IPS-15b (cell line): ENCODE data around the gene DISC1.

Experiments used
- H3K27me3 ChIP-seq: one replicate; pipeline ENCODE4 v1.6.1; 2013; ENCODE audit warnings: low read length; ENCODE audit not compliant: control insufficient read depth, insufficient read depth
- H3K36me3 ChIP-seq: one replicate; pipeline ENCODE4 v1.6.1; 2013; ENCODE audit warnings: low read length; ENCODE audit not compliant: control insufficient read depth, insufficient read depth
- H3K4me1 ChIP-seq: one replicate; pipeline ENCODE4 v1.6.1; 2013; ENCODE audit warnings: mild to moderate bottlenecking, low read length; ENCODE audit not compliant: control insufficient read depth, insufficient read depth
- H3K4me3 ChIP-seq: one replicate; pipeline ENCODE4 v1.5.1; 2013; ENCODE audit warnings: low read depth, low read length
- H3K9ac ChIP-seq: one replicate; pipeline ENCODE4 v1.6.1; 2013; ENCODE audit warnings: low read depth, mild to moderate bottlenecking, low read length
- H3K9me3 ChIP-seq: one replicate; pipeline ENCODE4 v1.6.1; 2013; ENCODE audit warnings: mild to moderate bottlenecking, low read length; ENCODE audit not compliant: control insufficient read depth, insufficient read depth

The DISC1 gene

DNA sequence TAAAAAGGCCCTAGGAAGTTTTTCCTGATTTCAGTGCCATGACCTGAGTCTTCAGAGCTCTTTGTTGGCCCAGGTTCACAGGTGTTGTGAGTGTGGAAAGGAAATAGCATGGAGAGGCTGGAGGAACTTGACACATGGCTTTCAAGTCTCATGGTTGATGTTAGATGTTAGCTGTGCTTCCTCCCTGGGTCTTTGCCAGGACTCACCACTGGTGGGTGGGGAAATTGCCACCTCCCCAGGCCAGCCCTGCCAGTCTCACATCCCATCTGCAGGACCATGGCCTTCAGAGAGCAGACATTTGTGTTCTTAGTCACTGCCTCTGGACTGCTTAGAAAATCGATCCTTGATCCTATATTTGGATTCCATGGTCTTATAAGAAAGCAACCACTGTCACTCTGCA lies 383.2 kb downstream of the DISC1 start:
- Histone ChIP-seq H3K4me3 (no peak overlapping the region), H3K4me1 (peaks cover 3% of the 10 kb centered on the region), H3K36me3 (no peaks in the 10 kb centered on the region)

DNA sequence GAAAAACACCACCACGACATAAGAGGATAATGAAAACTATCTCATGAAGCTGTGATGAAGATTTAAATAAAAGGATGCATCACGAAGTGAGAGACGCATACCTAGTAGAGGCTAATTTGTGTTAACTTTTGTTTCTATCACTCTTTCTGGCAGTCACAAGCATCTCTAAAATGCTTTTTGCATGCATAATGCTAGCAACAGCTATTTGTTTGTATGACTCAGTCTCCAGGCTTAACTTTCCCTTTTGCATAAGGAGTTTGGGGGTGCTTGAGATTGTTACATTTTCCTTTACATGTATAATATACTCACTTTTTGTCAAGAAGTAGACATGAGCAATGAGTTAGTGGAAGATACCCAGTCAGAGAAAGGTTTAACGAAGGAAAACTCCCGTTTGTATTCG lies 385.4 kb downstream of the DISC1 start:
- no peak overlapping the region for H3K9ac ChIP-seq
- peaks cover 3% of the 10 kb centered on the region for H3K4me1 ChIP-seq
- no peak overlapping the region for H3K4me3 ChIP-seq

More for the DNA sequence above, 383.2 kb downstream of the DISC1 start:
- no peak overlapping the region for H3K9ac ChIP-seq
- H3K27me3 ChIP-seq = no peaks in the 10 kb centered on the region
- no peaks in the 10 kb centered on the region for H3K9me3 ChIP-seq

DNA sequence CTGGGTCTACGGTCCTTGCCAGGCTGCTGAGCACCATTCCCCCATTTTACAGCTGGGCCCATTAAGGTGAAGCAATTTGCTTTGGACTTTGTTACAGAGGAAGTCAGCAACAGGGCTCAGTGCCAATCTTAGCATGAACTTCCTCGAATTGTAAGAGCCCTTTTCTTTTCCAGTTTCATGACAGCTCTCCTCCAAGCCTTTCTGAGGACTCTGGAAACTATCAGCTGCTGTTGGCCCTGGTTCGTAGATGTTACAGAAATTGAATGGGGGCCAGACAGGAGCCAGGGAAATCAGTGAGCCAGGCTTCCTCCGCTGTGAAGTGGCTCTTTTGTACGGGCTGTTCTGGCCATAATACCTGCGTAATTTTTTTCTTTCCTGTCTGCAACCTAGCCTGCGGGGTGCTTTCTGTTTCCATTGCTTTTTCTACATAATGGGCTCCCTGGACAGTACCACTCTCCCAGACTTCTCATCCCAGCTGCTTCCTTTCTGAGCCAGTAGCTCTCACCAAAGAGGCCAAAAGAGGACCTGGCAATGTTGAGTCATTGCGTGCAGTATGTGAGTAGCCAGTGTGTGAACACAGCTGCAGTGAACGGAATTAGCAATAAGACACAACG lies 386.3 kb downstream of the DISC1 start:
- H3K9me3 ChIP-seq = no peaks in the 10 kb centered on the region
- H3K9ac ChIP-seq = no peak overlapping the region
- no peaks in the 10 kb centered on the region for H3K27me3 ChIP-seq
- H3K4me3 ChIP-seq = no peak overlapping the region
- peaks cover 3% of the 10 kb centered on the region for H3K4me1 ChIP-seq
- H3K36me3 ChIP-seq = no peaks in the 10 kb centered on the region

More for the DNA sequence above, 385.4 kb downstream of the DISC1 start:
- Histone ChIP-seq H3K27me3 (no peaks in the 10 kb centered on the region), H3K9me3 (no peaks in the 10 kb centered on the region), H3K36me3 (no peaks in the 10 kb centered on the region)

DNA sequence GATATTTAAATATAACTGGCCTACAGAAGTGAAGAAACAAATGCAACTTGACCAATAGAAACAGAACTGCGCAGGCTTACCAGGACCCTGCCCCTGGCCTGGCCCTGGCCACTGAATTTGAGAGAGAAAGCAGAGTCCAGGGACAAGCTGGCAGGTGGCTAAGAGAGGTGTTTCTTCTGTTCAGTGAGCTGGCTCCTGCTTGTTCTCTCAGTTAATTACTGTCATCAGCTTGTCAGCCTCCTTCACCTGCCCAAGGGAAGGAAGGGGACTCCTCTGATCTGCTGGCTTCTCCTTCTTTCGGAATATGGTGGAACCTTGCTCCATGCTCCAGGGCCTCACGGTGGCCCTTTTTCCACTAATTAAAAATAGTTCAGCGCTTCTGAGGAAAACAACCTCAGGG lies 388.4 kb downstream of the DISC1 start:
- Histone ChIP-seq H3K36me3 (no peaks in the 10 kb centered on the region), H3K9ac (no peak overlapping the region), H3K4me3 (no peak overlapping the region), H3K27me3 (no peaks in the 10 kb centered on the region), H3K4me1 (peaks cover 3% of the 10 kb centered on the region), H3K9me3 (no peaks in the 10 kb centered on the region)

DNA sequence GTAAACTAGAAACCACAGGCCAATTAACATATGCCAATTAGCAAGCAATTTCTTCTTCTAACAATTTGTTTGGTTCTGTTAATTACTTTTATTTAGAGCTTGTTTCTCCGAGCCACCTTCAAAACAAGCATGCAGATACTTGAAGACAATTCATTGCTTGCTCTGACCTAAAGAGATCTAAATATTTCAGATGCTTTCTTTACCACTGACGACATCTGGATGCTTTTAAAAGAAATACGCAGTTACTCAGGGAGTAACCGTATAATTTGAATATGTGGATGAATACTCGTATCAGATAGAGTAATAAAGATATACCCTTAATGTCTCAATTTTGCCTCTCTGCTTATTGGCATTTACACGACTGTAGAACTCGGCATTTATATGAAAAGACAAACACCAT lies 390.0 kb downstream of the DISC1 start:
- no peaks in the 10 kb centered on the region for H3K27me3 ChIP-seq
- peaks cover 3% of the 10 kb centered on the region for H3K4me1 ChIP-seq
- no peaks in the 10 kb centered on the region for H3K9me3 ChIP-seq
- no peak overlapping the region for H3K4me3 ChIP-seq
- H3K36me3 ChIP-seq = no peaks in the 10 kb centered on the region
- no peak overlapping the region for H3K9ac ChIP-seq

DNA sequence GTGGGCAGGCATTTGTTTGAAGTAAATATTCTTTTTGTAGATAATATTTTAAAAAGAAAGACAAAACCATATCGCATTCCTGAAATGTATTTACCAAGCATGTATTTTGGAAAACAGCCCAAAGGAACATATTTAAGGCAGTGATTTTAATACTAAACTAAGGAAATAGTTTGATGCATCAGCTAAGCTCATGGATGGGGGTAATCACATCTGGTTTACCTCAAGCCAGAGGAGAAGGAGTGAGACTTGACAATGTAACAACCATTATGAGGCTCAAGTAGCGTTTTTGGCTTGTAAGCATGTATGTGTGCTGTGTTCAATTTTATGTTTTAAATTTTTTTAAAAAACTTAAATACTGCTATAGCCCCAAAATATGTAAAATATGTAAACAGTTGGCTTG lies 390.5 kb downstream of the DISC1 start:
- no peaks in the 10 kb centered on the region for H3K9me3 ChIP-seq
- no peak overlapping the region for H3K9ac ChIP-seq
- no peaks in the 10 kb centered on the region for H3K27me3 ChIP-seq
- H3K4me1 ChIP-seq = no peaks in the 10 kb centered on the region
- H3K4me3 ChIP-seq = no peak overlapping the region
- no peaks in the 10 kb centered on the region for H3K36me3 ChIP-seq

DNA sequence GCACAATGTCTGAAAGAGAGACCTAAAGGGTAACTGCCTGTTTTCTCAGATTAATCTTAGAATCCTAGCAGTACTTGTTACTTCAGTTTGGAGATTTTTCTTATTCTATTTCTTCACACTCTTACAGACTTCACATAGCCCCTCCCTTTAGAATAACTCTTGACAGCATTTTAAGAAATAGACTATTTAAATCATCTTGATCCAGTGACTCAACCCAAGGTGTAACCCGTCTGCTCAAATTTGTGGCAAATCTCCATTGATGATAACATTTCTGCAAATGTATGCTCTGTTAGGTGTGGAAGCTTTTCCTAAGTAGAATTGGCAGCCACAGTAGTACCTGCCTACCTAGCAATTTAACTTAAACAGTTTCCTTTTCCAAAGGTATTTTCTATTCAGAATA lies 391.2 kb downstream of the DISC1 start:
- H3K9ac ChIP-seq = no peak overlapping the region
- H3K4me3 ChIP-seq = no peak overlapping the region

DNA sequence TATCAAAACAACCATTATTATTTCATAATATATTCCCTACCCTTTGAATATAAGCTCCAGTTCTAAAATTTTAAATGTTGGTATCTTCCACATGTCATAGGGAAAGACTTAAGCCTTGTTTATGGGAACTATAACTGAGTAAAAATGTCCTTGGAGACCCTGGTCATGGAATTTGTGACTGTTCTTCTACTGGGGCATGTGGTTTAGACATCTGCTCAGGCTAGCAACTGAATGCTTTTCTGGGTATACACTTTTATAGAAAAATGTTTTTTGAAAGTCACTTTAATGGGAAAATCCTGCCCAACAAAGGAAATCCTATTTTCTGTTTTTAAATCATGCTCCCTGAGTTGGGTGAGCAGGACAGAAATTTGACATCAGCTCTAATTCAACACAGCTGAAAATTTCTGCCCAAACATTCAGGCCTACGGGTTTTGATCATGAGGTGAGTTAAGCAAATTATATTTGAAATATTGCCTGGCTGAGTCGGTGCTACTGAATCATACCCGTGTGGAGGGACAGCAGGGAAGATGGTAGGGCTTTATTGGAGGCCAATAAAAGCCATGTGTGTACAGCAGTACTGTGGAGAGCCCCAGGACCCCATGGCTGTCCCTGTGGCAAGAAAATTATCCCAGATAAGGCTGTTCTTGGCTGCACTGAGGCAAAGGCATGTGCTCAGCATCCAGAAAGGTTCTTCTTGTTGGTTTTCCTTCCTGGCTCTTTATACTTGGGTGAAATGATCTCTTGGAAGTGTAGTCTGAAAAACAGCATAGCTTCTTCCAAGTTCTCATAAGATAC lies 391.8 kb downstream of the DISC1 start:
- Histone ChIP-seq H3K4me3 (no peak overlapping the region), H3K9ac (no peak overlapping the region), H3K4me1 (no peaks in the 10 kb centered on the region), H3K27me3 (no peaks in the 10 kb centered on the region), H3K36me3 (no peaks in the 10 kb centered on the region), H3K9me3 (no peaks in the 10 kb centered on the region)

More for the DNA sequence above, 391.2 kb downstream of the DISC1 start:
- Histone ChIP-seq H3K4me1 (no peaks in the 10 kb centered on the region), H3K27me3 (no peaks in the 10 kb centered on the region), H3K9me3 (no peaks in the 10 kb centered on the region), H3K36me3 (no peaks in the 10 kb centered on the region)

DNA sequence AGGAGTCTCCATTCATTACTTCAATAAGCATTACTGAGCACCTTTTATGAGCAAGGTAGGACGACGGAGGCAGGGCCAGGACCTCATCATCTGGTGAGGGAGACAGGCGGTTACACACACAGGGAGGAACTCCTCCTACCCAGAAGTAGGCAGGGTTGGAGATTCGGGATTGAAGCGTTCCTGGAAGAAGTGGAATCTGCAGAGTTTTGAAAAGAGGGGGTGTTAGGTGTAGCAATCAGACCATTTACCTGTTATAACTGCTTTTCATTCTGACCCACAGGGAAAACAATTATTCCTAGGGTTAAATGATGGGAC lies 392.4 kb downstream of the DISC1 start:
- Histone ChIP-seq H3K27me3 (no peaks in the 10 kb centered on the region), H3K4me1 (no peaks in the 10 kb centered on the region), H3K4me3 (no peak overlapping the region)

DNA sequence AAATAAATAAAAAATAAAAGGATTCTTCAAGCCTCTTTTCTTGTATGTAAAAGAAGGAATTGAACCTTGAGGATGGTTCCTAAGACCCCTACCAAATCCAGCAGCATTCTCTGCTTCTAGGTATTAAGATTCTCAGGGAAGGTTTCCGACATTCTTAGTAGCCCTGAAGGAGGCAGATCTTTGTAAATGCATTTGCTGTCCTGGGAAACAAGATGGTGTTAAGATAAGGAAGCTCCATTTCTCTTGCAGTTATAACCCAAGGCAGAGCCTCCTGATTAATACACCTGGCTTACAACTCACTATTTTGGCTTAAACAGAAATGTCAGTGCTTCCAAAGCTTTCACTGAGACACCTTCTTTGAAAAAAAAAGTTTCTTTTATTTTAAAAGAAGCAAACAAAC lies 393.8 kb downstream of the DISC1 start:
- H3K4me1 ChIP-seq = no peaks in the 10 kb centered on the region
- H3K4me3 ChIP-seq = no peak overlapping the region
- no peak overlapping the region for H3K9ac ChIP-seq
- H3K36me3 ChIP-seq = no peaks in the 10 kb centered on the region
- no peaks in the 10 kb centered on the region for H3K9me3 ChIP-seq
- no peaks in the 10 kb centered on the region for H3K27me3 ChIP-seq

More for the DNA sequence above, 392.4 kb downstream of the DISC1 start:
- Histone ChIP-seq H3K9ac (no peak overlapping the region), H3K36me3 (no peaks in the 10 kb centered on the region), H3K9me3 (no peaks in the 10 kb centered on the region)

DNA sequence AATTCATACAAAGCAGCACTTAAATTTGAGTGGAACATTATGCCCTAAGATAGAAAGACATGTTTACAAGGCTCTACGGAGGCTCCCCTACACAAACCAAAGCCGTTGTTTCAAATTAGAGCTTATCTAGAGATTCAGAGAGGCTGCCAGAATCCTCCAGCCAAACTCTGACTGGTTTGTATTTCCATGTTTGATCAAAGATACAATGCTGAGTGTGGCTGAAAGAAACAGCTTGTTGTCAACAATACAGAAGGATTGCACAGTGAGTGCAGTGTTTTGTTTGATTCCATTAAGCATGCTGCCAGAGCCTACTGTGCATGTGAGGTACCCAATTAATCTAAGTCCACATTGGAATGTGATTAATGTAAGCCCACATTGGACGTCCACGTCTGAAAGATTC lies 402.7 kb downstream of the DISC1 start:
- Histone ChIP-seq H3K4me1 (no peaks in the 10 kb centered on the region), H3K36me3 (no peaks in the 10 kb centered on the region), H3K27me3 (no peaks in the 10 kb centered on the region), H3K4me3 (no peak overlapping the region), H3K9ac (no peak overlapping the region), H3K9me3 (no peaks in the 10 kb centered on the region)

DNA sequence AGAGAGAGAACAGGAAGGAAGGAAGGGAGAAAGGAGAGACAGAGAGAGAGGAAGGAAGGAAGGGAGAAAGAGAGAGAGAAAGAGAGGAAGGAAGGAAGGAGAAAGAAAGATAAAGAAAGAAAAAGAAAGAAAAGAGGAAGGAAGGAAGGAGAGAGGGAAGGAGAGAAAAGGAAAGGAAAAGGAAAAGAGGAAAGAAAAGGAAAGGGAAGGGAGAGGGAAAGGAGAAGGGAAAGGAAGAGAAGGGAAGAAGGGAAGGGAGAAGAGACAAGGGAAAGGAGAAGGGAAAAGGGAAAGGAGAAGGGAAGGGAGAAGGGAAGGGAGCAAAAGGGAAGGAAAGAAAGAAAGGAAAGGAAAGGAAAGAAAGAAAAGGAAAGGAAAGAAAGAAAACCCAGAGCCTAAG lies 404.6 kb downstream of the DISC1 start:
- Histone ChIP-seq H3K9me3 (no peaks in the 10 kb centered on the region), H3K4me3 (no peak overlapping the region), H3K4me1 (no peaks in the 10 kb centered on the region), H3K9ac (no peak overlapping the region), H3K27me3 (no peaks in the 10 kb centered on the region), H3K36me3 (no peaks in the 10 kb centered on the region)
